IMR-90 (cell line): ENCODE measurements around the gene LTBP2. TPM values are rescaled to one million over a fixed set of nuclear protein-coding genes. Genes with fewer than 3 reads are reported as not detected.

Experiments used
- ATAC-seq: fragments of 200-7000 bp; cut with Tn5 transposase; 2 replicates; pipeline ENCODE4 v1.9.1; 2020; ENCODE audit warnings: low read depth, mild to moderate bottlenecking, moderate library complexity
- BruUV-seq: library from RNA; stranded (reverse); fragments of 400-500 nt; replicated peaks from 2 replicates; lab custom pipeline; 2021; lab: Mats Ljungman, UMichigan
- CTCF ChIA-PET: fragments of 300-600 bp; formaldehyde crosslinking; extraction: SDS; loops from one replicate; lab custom pipeline; 2021; ENCODE audit warnings: antibody characterized with exemption; lab: Yijun Ruan, JAX
- POLR2A ChIA-PET: fragments of 300-600 bp; sonication (Branson Sonifier 250); formaldehyde crosslinking; loops from one replicate; lab custom pipeline; 2022; ENCODE audit warnings: antibody characterized with exemption; ENCODE audit not compliant: unreplicated experiment; lab: Charles Lee
- DNase-seq: peaks from one replicate; pipeline ENCODE4 v3.0.0; 2013
- H2AFZ ChIP-seq: replicated peaks from 2 replicates; pipeline ENCODE3; 2013; ENCODE audit warnings: low read length, mild to moderate bottlenecking; ENCODE audit not compliant: poor library complexity
- H2AK5ac ChIP-seq: 2 replicates; pipeline ENCODE4 v1.6.1; 2013; ENCODE audit warnings: low read depth, low read length, inconsistent platforms
- H2AK9ac ChIP-seq: replicated peaks from 2 replicates; pipeline ENCODE3; 2013; ENCODE audit warnings: mild to moderate bottlenecking, low read depth, low read length, moderate library complexity; ENCODE audit not compliant: poor library complexity
- H2BK120ac ChIP-seq: 2 replicates; pipeline ENCODE4 v1.6.1; 2013; ENCODE audit warnings: low read depth, low read length, inconsistent platforms
- H2BK15ac ChIP-seq: 3 replicates; pipeline ENCODE4 v1.6.1; 2013; ENCODE audit warnings: low read depth, low read length, inconsistent platforms
- H2BK20ac ChIP-seq: 2 replicates; pipeline ENCODE4 v1.6.1; 2013; ENCODE audit warnings: low read depth, mild to moderate bottlenecking, inconsistent platforms, low read length, moderate library complexity
- H2BK5ac ChIP-seq: 2 replicates; pipeline ENCODE4 v1.6.1; 2013; ENCODE audit warnings: mild to moderate bottlenecking, low read depth, low read length, inconsistent platforms; ENCODE audit not compliant: poor library complexity, severe bottlenecking
- H3K14ac ChIP-seq: replicated peaks from 2 replicates; pipeline ENCODE4 v1.6.1; 2013; ENCODE audit warnings: low read depth, low read length, inconsistent platforms
- H3K18ac ChIP-seq: 2 replicates; pipeline ENCODE4 v1.6.1; 2013; ENCODE audit warnings: low read depth, low read length, control low read depth
- H3K23ac ChIP-seq: 2 replicates; pipeline ENCODE4 v1.6.1; 2013; ENCODE audit warnings: low read depth, low read length, inconsistent platforms
- H3K27ac ChIP-seq: 2 replicates; pipeline ENCODE4 v1.5.1; 2013; ENCODE audit warnings: mild to moderate bottlenecking, control low read depth, low read length; ENCODE audit not compliant: insufficient read depth
- H3K27me3 ChIP-seq: 2 replicates; pipeline ENCODE4 v1.6.1; 2013; ENCODE audit warnings: low read length; ENCODE audit not compliant: control insufficient read depth, insufficient read depth
- H3K36me3 ChIP-seq: 2 replicates; pipeline ENCODE4 v1.6.1; 2013; ENCODE audit warnings: low read length, mixed read lengths; ENCODE audit not compliant: control insufficient read depth, insufficient read depth
- H3K4ac ChIP-seq: 2 replicates; pipeline ENCODE4 v1.6.1; 2013; ENCODE audit warnings: low read depth, low read length, inconsistent platforms
- H3K4me1 ChIP-seq: 2 replicates; pipeline ENCODE4 v1.6.1; 2013; ENCODE audit warnings: low read length, mixed read lengths; ENCODE audit not compliant: control insufficient read depth, insufficient read depth
- H3K4me2 ChIP-seq: 2 replicates; pipeline ENCODE4 v1.6.1; 2013; ENCODE audit warnings: low read depth, mild to moderate bottlenecking, control low read depth, low read length, moderate library complexity
- H3K4me3 ChIP-seq: 2 replicates; pipeline ENCODE4 v1.5.1; 2013; ENCODE audit warnings: low read depth, mild to moderate bottlenecking, control low read depth, low read length, moderate library complexity; ENCODE audit not compliant: insufficient read depth
- H3K56ac ChIP-seq: 2 replicates; pipeline ENCODE4 v1.6.1; 2013; ENCODE audit warnings: low read length, inconsistent platforms; ENCODE audit not compliant: insufficient read depth; ENCODE audit errors: extremely low read depth
- H3K79me1 ChIP-seq, 2 experiments: 2 replicates each; pipeline ENCODE4 v1.6.1; 2013; ENCODE audit warnings: low read length in 2 of 2, inconsistent platforms in 1 of 2, low read depth in 1 of 2
- H3K9ac ChIP-seq: 2 replicates; pipeline ENCODE4 v1.6.1; 2013; ENCODE audit warnings: low read depth, low read length, control low read depth
- H3K9me1 ChIP-seq: 2 replicates; pipeline ENCODE4 v1.6.1; 2013; ENCODE audit warnings: low read length, inconsistent platforms; ENCODE audit not compliant: insufficient read depth
- H3K9me3 ChIP-seq: 2 replicates; pipeline ENCODE4 v1.6.1; 2013; ENCODE audit warnings: low read length; ENCODE audit not compliant: control insufficient read depth, insufficient read depth
- H4K20me1 ChIP-seq: 2 replicates; pipeline ENCODE4 v1.6.1; 2013; ENCODE audit warnings: low read length, inconsistent platforms; ENCODE audit not compliant: insufficient read depth
- H4K5ac ChIP-seq: 2 replicates; pipeline ENCODE4 v1.6.1; 2013; ENCODE audit warnings: mild to moderate bottlenecking, low read depth, low read length, control low read depth
- H4K8ac ChIP-seq, 2 experiments: 2 replicates each; pipeline ENCODE4 v1.6.1; 2013; ENCODE audit warnings: low read depth in 2 of 2, low read length in 2 of 2, control low read depth in 1 of 2, inconsistent platforms in 1 of 2
- H4K91ac ChIP-seq: 2 replicates; pipeline ENCODE4 v1.6.1; 2013; ENCODE audit warnings: low read depth, low read length, inconsistent platforms; ENCODE audit not compliant: insufficient read depth
- BHLHE40 ChIP-seq: fragments of 150-350 bp; IDR thresholded peaks from 2 replicates; pipeline ENCODE4 v1.6.1; 2016; ENCODE audit warnings: mild to moderate bottlenecking, low read depth, low read length
- CEBPB ChIP-seq: IDR thresholded peaks from 2 replicates; pipeline ENCODE4 v1.6.1; 2012; ENCODE audit warnings: low read depth, low read length, improper control_type of control experiment
- CHD1 ChIP-seq: IDR thresholded peaks from 2 replicates; pipeline ENCODE4 v1.6.1; 2012; ENCODE audit warnings: low read depth, low read length, improper control_type of control experiment
- ELK1 ChIP-seq: fragments of 150-350 bp; IDR thresholded peaks from 2 replicates; pipeline ENCODE4 v1.6.1; 2016; ENCODE audit warnings: low read depth, mild to moderate bottlenecking, low read length, moderate library complexity, borderline replicate concordance
- FOS ChIP-seq: fragments of 150-350 bp; IDR thresholded peaks from 2 replicates; pipeline ENCODE4 v1.6.1; 2016; ENCODE audit warnings: low read depth, low read length
- MAFK ChIP-seq: IDR thresholded peaks from 2 replicates; pipeline ENCODE4 v1.6.1; 2012; ENCODE audit warnings: low read depth, low read length, improper control_type of control experiment
- MAZ ChIP-seq: IDR thresholded peaks from 2 replicates; pipeline ENCODE4 v1.6.1; 2012; ENCODE audit warnings: low read depth, mild to moderate bottlenecking, low read length, improper control_type of control experiment, moderate library complexity, borderline replicate concordance
- MXI1 ChIP-seq: IDR thresholded peaks from 2 replicates; pipeline ENCODE4 v1.6.1; 2012; ENCODE audit warnings: low read depth, mild to moderate bottlenecking, low read length, moderate library complexity, borderline replicate concordance
- NFE2L2 ChIP-seq: fragments of 150-350 bp; IDR thresholded peaks from 2 replicates; pipeline ENCODE4 v1.6.1; 2016; ENCODE audit warnings: low read depth, mild to moderate bottlenecking, low read length
- POLR2A ChIP-seq: IDR thresholded peaks from 2 replicates; pipeline ENCODE4 v1.6.1; 2012; ENCODE audit warnings: mild to moderate bottlenecking, low read depth, low read length
- RAD21 ChIP-seq: IDR thresholded peaks from 2 replicates; pipeline ENCODE4 v1.6.1; 2012; ENCODE audit warnings: low read length, improper control_type of control experiment
- RFX5 ChIP-seq: IDR thresholded peaks from 2 replicates; pipeline ENCODE4 v1.8.0; 2012; ENCODE audit warnings: low read depth, mild to moderate bottlenecking, low read length, moderate library complexity
- SMC3 ChIP-seq: fragments of 150-350 bp; IDR thresholded peaks from 2 replicates; pipeline ENCODE4 v1.6.1; 2016; ENCODE audit warnings: low read depth, mild to moderate bottlenecking, antibody characterized with exemption, low read length, moderate library complexity
- WGBS, 2 experiments: methylation state at CpG; one replicate each; pipeline versions ENCODE4 v1.1.5 to v1.1.7; 2013; ENCODE audit warnings: missing lambda C conversion rate in 2 of 2; ENCODE audit not compliant: insufficient read length in 1 of 2; ENCODE audit errors: extremely low coverage in 2 of 2; 5-methylcytosine and 5-hydroxymethylcytosine counted together
- dilution Hi-C: fragments of 300-500 bp; cut with HindIII; formaldehyde crosslinking; loops from one replicate; pipeline ENCODE4 v1.14.3; 2018; ENCODE audit warnings: low sequenced_read_pairs; ENCODE audit not compliant: unreplicated experiment
- in situ Hi-C: fragments of 300-500 bp; cut with MboI; formaldehyde crosslinking; loops from 3 replicates; pipeline ENCODE4 v1.14.3; 2019; ENCODE audit warnings: low sequenced_read_pairs, inconsistent platforms, mixed read lengths
- intact Hi-C: fragments of 100-400 bp; cut with micrococcal nuclease; formaldehyde crosslinking; loops from 2 replicates; pipeline ENCODE4 v1.10.0; 2022
- polyA plus RNA-seq, 3 experiments: library from polyadenylated mRNA; depleted of rRNA; stranded (reverse); fragments of >200 nt; gene quantifications; 2 replicates each; pipeline ENCODE4 v1.2.3, GENCODE V29; 2012; ENCODE audit warnings: low replicate concordance in 1 of 3
- total RNA-seq: library from RNA; depleted of rRNA; stranded (reverse); fragments of >200 nt; gene quantifications from 2 replicates; pipeline ENCODE4 v1.2.3, GENCODE V29; 2012
- TF ChIP-seq, protein P1 (sequence below): fragments of 150-350 bp; IDR thresholded peaks from 2 replicates; pipeline ENCODE4 v1.6.1; 2017; ENCODE audit warnings: mild to moderate bottlenecking, antibody characterized with exemption, low read length, low read depth
- TF ChIP-seq, protein P2 (sequence below): conservative IDR thresholded peaks from 2 replicates; pipeline ENCODE4 v1.5.1; 2012; ENCODE audit warnings: mild to moderate bottlenecking, low read depth, low read length, improper control_type of control experiment

Gene LTBP2
- total and polyA plus RNA-seq, 2 of the 4 experiments (the other 2 are of a cell fraction), result 23.8 to 79.3 TPM

DNA sequence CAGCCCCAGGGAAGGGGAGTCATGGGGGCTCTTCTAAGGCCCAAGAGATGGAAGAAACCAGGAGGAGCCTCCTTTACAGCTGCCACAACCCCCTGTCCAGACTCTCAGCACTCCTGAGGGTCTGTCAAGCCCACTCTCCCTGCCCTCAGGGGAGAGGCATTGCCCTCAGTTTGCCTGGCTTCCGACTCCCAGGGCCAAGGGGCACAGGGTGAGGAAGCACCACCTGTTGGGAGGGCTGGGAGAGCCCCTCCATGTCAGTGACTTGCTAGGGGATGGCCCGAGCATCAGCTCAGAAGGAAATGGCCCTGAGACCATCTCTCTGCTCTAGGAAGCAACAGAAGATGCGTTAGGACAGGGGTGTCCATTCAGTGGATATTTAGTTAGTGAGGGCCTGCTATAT is 36.1 kb downstream of the LTBP2 start:
- Histone ChIP-seq H2BK5ac (peak overlapping the region; percentile 48), H3K79me1 (peaks cover 30 to 77% of the 10 kb centered on the region in 2 experiments), H4K5ac (peak overlapping the region; percentile 32; the same call in 1 of the 2 replicates), H2AFZ (no peak overlapping the region), H2BK20ac (peak overlapping the region; percentile 99; the same call in 1 of the 2 replicates), H3K56ac (no peak overlapping the region), H2BK120ac (peak overlapping the region; percentile 100), H3K9ac (no peak overlapping the region), H4K91ac (peak overlapping the region; percentile 99), H3K18ac (peak overlapping the region; percentile 26), H3K14ac (peak overlapping the region; percentile 99), H3K36me3 (no peaks in the 10 kb centered on the region), H3K27ac (peak overlapping the region; percentile 26; the same call in 1 of the 2 replicates), H4K8ac (peak overlapping the region in 1 of 2 experiments; percentile 97; a peak in 2 of 4 replicates), H3K23ac (peak overlapping the region; percentile 65), H2AK9ac (peak overlapping the region; percentile 31), H4K20me1 (no peaks in the 10 kb centered on the region; the same call in 1 of the 2 replicates), H3K27me3 (no peaks in the 10 kb centered on the region), H3K4ac (peak overlapping the region; percentile 99), H3K4me3 (no peak overlapping the region), H2BK15ac (peak overlapping the region; percentile 98; the same call in 2 of the 3 replicates), H3K4me1 (peaks cover 55% of the 10 kb centered on the region), H3K4me2 (no peak overlapping the region), H3K9me3 (no peaks in the 10 kb centered on the region), H2AK5ac (peak overlapping the region; percentile 99), H3K9me1 (peaks cover 58% of the 10 kb centered on the region)
- no peak for DNase-seq
- TF ChIP-seq, protein P1, sequence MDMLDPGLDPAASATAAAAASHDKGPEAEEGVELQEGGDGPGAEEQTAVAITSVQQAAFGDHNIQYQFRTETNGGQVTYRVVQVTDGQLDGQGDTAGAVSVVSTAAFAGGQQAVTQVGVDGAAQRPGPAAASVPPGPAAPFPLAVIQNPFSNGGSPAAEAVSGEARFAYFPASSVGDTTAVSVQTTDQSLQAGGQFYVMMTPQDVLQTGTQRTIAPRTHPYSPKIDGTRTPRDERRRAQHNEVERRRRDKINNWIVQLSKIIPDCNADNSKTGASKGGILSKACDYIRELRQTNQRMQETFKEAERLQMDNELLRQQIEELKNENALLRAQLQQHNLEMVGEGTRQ, result no peak
- TF ChIP-seq CHD1 (no peak), RFX5 (no peak), MAFK (no peak), NFE2L2 (no peak), POLR2A (no peak), BHLHE40 (no peak), FOS (no peak), SMC3 (no peak), RAD21 (no peak), MXI1 (no peak), MAZ (no peak), CEBPB (no peak), ELK1 (no peak)
- TF ChIP-seq, protein P2, sequence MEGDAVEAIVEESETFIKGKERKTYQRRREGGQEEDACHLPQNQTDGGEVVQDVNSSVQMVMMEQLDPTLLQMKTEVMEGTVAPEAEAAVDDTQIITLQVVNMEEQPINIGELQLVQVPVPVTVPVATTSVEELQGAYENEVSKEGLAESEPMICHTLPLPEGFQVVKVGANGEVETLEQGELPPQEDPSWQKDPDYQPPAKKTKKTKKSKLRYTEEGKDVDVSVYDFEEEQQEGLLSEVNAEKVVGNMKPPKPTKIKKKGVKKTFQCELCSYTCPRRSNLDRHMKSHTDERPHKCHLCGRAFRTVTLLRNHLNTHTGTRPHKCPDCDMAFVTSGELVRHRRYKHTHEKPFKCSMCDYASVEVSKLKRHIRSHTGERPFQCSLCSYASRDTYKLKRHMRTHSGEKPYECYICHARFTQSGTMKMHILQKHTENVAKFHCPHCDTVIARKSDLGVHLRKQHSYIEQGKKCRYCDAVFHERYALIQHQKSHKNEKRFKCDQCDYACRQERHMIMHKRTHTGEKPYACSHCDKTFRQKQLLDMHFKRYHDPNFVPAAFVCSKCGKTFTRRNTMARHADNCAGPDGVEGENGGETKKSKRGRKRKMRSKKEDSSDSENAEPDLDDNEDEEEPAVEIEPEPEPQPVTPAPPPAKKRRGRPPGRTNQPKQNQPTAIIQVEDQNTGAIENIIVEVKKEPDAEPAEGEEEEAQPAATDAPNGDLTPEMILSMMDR, result no peak
- CTCF ChIA-PET, result no interaction called here
- intact Hi-C loops (no loop called here), dilution Hi-C loops (no loop called here), in situ Hi-C loops (no loop called here)
- POLR2A ChIA-PET, result no interaction called here
- BruUV-seq, result no TSS peak
- WGBS, 2 experiments, result 93% methylated on average over 3 of the region's 3 CpGs; no CpG with 5 or more reads in 1 of the 2 experiments
- ATAC-seq, result no peak
